CD4-positive, alpha-beta T cell (primary cell): ENCODE measurements around the gene CYTIP. TPM values are rescaled to one million over a fixed set of nuclear protein-coding genes. Genes with fewer than 3 reads are reported as not detected.
A peak's percentile ranks its signal among the peaks of the same experiment; 100 is the strongest.

Experiments
- ATAC-seq: fragments of 200-7000 bp; cut with Tn5 transposase; one replicate; pipeline ENCODE4 v1.10.0; 2022; ENCODE audit warnings: mild to moderate bottlenecking; ENCODE audit not compliant: poor library complexity
- CTCF ChIA-PET: fragments of 350-600 bp; sonication (Branson Sonifier 250); formaldehyde crosslinking; loops from one replicate; lab custom pipeline; 2021; ENCODE audit warnings: antibody characterized with exemption, inconsistent platforms; lab: Charles Lee
- POLR2A ChIA-PET: fragments of 350-600 bp; sonication (Branson Sonifier 250); formaldehyde crosslinking; loops from one replicate; lab custom pipeline; 2021; ENCODE audit warnings: antibody characterized with exemption, inconsistent platforms; lab: Charles Lee
- DNase-seq, 14 experiments: peaks; one replicate each; pipeline ENCODE4 v3.0.0-alpha.2; 2013 to 2020; ENCODE audit warnings: mixed read lengths in 2 of 14
- H3K27ac ChIP-seq, 2 donors: one replicate each; pipeline versions ENCODE4 v1.5.1 to v1.7.0; 2013; ENCODE audit warnings: low read length in 2 of 2, low read depth in 1 of 2, mild to moderate bottlenecking in 1 of 2
- H3K27me3 ChIP-seq, 2 experiments: 1 replicate in 1 of 2; 2 replicates in 1 of 2; pipeline versions ENCODE4 v1.6.1 to v1.7.0; 2013; ENCODE audit warnings: low read length in 2 of 2, control low read depth in 1 of 2, mild to moderate bottlenecking in 1 of 2, moderate library complexity in 1 of 2; ENCODE audit not compliant: insufficient read depth in 2 of 2, control insufficient read depth in 1 of 2
- H3K36me3 ChIP-seq: one replicate; pipeline ENCODE4 v1.6.1; 2013; ENCODE audit warnings: low read length, control low read depth; ENCODE audit not compliant: insufficient read depth
- H3K4me1 ChIP-seq: one replicate; pipeline ENCODE4 v1.6.1; 2013; ENCODE audit warnings: low read length, control low read depth; ENCODE audit not compliant: insufficient read depth
- H3K4me3 ChIP-seq: one replicate; pipeline ENCODE4 v1.5.1; 2013; ENCODE audit warnings: mild to moderate bottlenecking, low read length, moderate library complexity
- H3K9me3 ChIP-seq, 2 experiments: 1 replicate in 1 of 2; 2 replicates in 1 of 2; pipeline versions ENCODE4 v1.6.1 to v1.7.0; 2013; ENCODE audit warnings: low read length in 2 of 2, mild to moderate bottlenecking in 2 of 2, control low read depth in 1 of 2, moderate library complexity in 1 of 2; ENCODE audit not compliant: control insufficient read depth in 1 of 2, insufficient read depth in 1 of 2
- H3K27ac Mint-ChIP-seq: one replicate; pipeline ENCODE4 v1.8.0; 2020; ENCODE audit warnings: mixed read lengths
- H3K27me3 Mint-ChIP-seq: one replicate; pipeline ENCODE4 v1.8.0; 2021; ENCODE audit warnings: mixed read lengths
- H3K36me3 Mint-ChIP-seq: one replicate; pipeline ENCODE4 v1.8.0; 2021; ENCODE audit warnings: low read depth, mixed read lengths
- H3K4me1 Mint-ChIP-seq: one replicate; pipeline ENCODE4 v1.8.0; 2021; ENCODE audit warnings: low read depth, mixed read lengths
- H3K4me3 Mint-ChIP-seq: one replicate; pipeline ENCODE4 v1.8.0; 2020; ENCODE audit warnings: mild to moderate bottlenecking, mixed read lengths
- H3K9me3 Mint-ChIP-seq: one replicate; pipeline ENCODE4 v1.8.0; 2020; ENCODE audit warnings: mixed read lengths
- CTCF ChIP-seq: fragments of 200-600 bp; IDR thresholded peaks from one replicate; pipeline ENCODE4 v1.8.0; 2022; ENCODE audit warnings: antibody characterized with exemption, mild to moderate bottlenecking
- intact Hi-C, 2 experiments: fragments of 100-400 bp; cut with DNase I in 1 of 2; cut with micrococcal nuclease in 1 of 2; formaldehyde crosslinking; loops; one replicate each; pipeline versions ENCODE4 v1.15.1 to v1.9.0; 2023 to 2025; cut with DNase I, micrococcal nuclease
- total RNA-seq, 174 experiments: library from RNA in 2 of 174; stranded (reverse) in 2 of 174; gene quantifications; one replicate each; pipeline ENCODE4 v1.2.3 and lab custom pipeline; 2021 to 2026

CYTIP gene
- total RNA-seq, 2 experiments from 2014 or later = 474 to 490 TPM

DNA sequence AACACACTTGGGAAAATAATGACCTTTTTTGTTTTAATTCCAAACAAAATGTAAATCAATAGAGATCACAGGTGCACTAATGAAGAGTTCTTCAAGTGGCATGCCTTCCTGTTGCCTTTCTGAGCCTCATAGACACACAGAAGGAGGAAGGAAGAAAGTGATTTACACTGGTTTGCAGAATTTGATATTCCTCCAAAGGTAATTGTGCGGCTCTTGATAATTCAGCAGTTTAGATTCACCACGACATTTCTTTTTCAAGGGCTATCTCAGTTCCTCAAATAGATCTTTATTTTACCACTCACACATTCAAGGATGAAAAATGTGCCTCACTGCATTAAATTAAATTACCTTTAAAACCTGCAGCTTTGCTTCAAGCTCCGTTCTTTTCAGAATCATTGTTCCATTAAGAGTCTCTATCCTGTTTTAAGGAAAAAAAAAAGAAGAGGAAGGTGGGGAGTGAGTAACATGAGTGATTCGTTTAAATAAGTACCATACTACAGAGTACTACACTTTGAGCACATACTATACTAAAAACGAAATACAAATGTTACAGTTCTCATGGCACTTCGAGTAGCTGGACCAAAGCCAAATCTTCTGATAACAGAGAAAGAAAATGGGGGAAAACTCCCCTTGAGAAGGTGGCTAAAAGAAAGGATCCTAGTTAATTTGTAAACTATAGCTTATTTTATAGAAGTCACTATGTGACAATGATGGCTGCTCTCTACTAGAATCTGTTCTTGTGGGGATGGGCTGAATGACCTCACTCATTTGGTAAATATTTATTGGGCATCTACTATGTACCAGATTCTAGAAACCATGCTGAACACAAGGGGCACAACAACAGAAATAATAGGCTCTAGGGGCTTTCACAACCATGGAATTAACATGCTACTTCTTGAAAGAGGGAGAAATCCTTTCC, 16.6 kb downstream of the CYTIP start:
- TF ChIP-seq CTCF = no peak
- ChIA-PET POLR2A (interaction anchor here (1.0 to 17.5 kb wide), 9 partner anchors 7 to 201 kb away, joined by 3 to 384 read pairs (median 10); partner anchors contain the start of genes ACVR1C and CYTIP), CTCF (interaction anchor here (0.9 to 1.4 kb wide), 3 partner anchors 20 to 65 kb away, joined by 3 read pairs; no protein-coding TSS in a partner anchor)
- Histone ChIP-seq H3K27ac (peak overlapping the region; percentile 6), H3K27me3 (no peaks in the 10 kb centered on the region), H3K4me1 (peaks cover 30% of the 10 kb centered on the region), H3K4me3 (no peak overlapping the region), H3K9me3 (peaks cover 0 to 8% of the 10 kb centered on the region in 2 experiments), H3K36me3 (peaks cover 97% of the 10 kb centered on the region)
- DNase-seq (no peak), ATAC-seq (peak; percentile 3)
- Mint-ChIP-seq H3K27me3 (no peaks in the 10 kb centered on the region), H3K27ac (peak overlapping the region; percentile 97), H3K9me3 (peaks cover 7% of the 10 kb centered on the region), H3K36me3 (peaks cover 99% of the 10 kb centered on the region), H3K4me1 (peaks cover 85% of the 10 kb centered on the region), H3K4me3 (peak overlapping the region; percentile 63)
- intact Hi-C loops = loop anchor here in 1 of 2 experiments (1.0 kb wide), 1 partner anchor 9 kb away; no protein-coding TSS in a partner anchor

GRCh38 chr2:157426477-157426994, 17.4 kb downstream of the CYTIP start:
- intact Hi-C loops = no loop called here
- ATAC-seq (no peak), DNase-seq (no peak)
- peaks cover 97% of the 10 kb centered on the region for H3K36me3 ChIP-seq
- Mint-ChIP-seq H3K9me3 (peaks cover 7% of the 10 kb centered on the region), H3K27me3 (no peaks in the 10 kb centered on the region), H3K36me3 (peaks cover 99% of the 10 kb centered on the region), H3K4me1 (peaks cover 84% of the 10 kb centered on the region), H3K4me3 (peak overlapping the region; percentile 63), H3K27ac (peak overlapping the region; percentile 97)
- H3K4me3 ChIP-seq = no peak overlapping the region
- CTCF ChIA-PET = interaction anchor here (0.9 kb wide), 1 partner anchor 22 kb away, joined by 3 read pairs; no protein-coding TSS in a partner anchor
- H3K9me3 ChIP-seq = peaks cover 0 to 8% of the 10 kb centered on the region in 2 experiments
- no peak overlapping the region for H3K27ac ChIP-seq
- peaks cover 36% of the 10 kb centered on the region for H3K4me1 ChIP-seq
- POLR2A ChIA-PET = interaction anchor here (0.6 to 6.3 kb wide), 11 partner anchors 8 to 428 kb away, joined by 3 to 68 read pairs (median 7); no protein-coding TSS in a partner anchor
- no peaks in the 10 kb centered on the region for H3K27me3 ChIP-seq
- no peak for TF ChIP-seq CTCF

- intact Hi-C loops = no loop called here
- TF ChIP-seq CTCF = no peak
- H3K27me3 ChIP-seq = no peaks in the 10 kb centered on the region
- peaks cover 37% of the 10 kb centered on the region for H3K4me1 ChIP-seq
- peaks cover 98% of the 10 kb centered on the region for H3K36me3 ChIP-seq
- H3K27me3 Mint-ChIP-seq = no peaks in the 10 kb centered on the region
- DNase-seq = no peak
- ATAC-seq = no peak
- CTCF ChIA-PET = interaction anchor here (1.0 to 1.8 kb wide), 4 partner anchors 17 to 97 kb away, joined by 3 to 5 read pairs (median 4); no protein-coding TSS in a partner anchor
- peak overlapping the region; percentile 97 for H3K27ac Mint-ChIP-seq
- no peak overlapping the region for H3K4me3 Mint-ChIP-seq
- peaks cover 99% of the 10 kb centered on the region for H3K36me3 Mint-ChIP-seq
- H3K4me1 Mint-ChIP-seq = peaks cover 82% of the 10 kb centered on the region
- no peak overlapping the region for H3K27ac ChIP-seq
- H3K9me3 Mint-ChIP-seq = peaks cover 7% of the 10 kb centered on the region
- peaks cover 0 to 8% of the 10 kb centered on the region in 2 experiments for H3K9me3 ChIP-seq
- H3K4me3 ChIP-seq = no peak overlapping the region
- POLR2A ChIA-PET = interaction anchor here (1.0 to 6.3 kb wide), 10 partner anchors 8 to 97 kb away, joined by 3 to 68 read pairs (median 8); no protein-coding TSS in a partner anchor
These were observed 19.5 kb downstream of the CYTIP start for GRCh38 chr2:157424374-157424773.
